Common myeloid progenitor, CD34-positive (primary cell): ENCODE results near the gene PWP1.

Source experiments
- CTCF ChIA-PET: fragments of 350-600 bp; sonication (Branson Sonifier 250); formaldehyde crosslinking; loops from one replicate; lab custom pipeline; 2021; ENCODE audit warnings: antibody characterized with exemption; lab: Charles Lee
- POLR2A ChIA-PET: fragments of 350-600 bp; sonication (Branson Sonifier 250); formaldehyde crosslinking; loops from one replicate; lab custom pipeline; 2021; ENCODE audit warnings: antibody characterized with exemption; lab: Charles Lee
- DNase-seq, 3 donors: peaks; one replicate each; pipeline versions ENCODE4 v3.0.0 to v3.0.0-alpha.2; 2013
- H3K27ac ChIP-seq, 2 experiments: 1 replicate in 1 of 2; 2 replicates in 1 of 2; pipeline ENCODE4 v1.7.0; 2013; ENCODE audit warnings: inconsistent platforms in 2 of 2, low read length in 2 of 2, mild to moderate bottlenecking in 2 of 2, low read depth in 1 of 2, moderate library complexity in 1 of 2; ENCODE audit not compliant: severe bottlenecking in 2 of 2, insufficient read depth in 1 of 2, poor library complexity in 1 of 2
- H3K27me3 ChIP-seq, 5 experiments: replicated peaks in 2 of 5; 1 replicate in 3 of 5; 2 replicates in 2 of 5; pipeline versions ENCODE4 v1.6.1 to v1.7.0; 2013; ENCODE audit warnings: low read length in 4 of 5, mild to moderate bottlenecking in 2 of 5, moderate library complexity in 2 of 5, inconsistent platforms in 1 of 5; ENCODE audit not compliant: insufficient read depth in 5 of 5, control insufficient read depth in 4 of 5
- H3K36me3 ChIP-seq, 4 experiments: 1 replicate in 2 of 4; 2 replicates in 2 of 4; pipeline versions ENCODE4 v1.6.1 to v1.7.0; 2013; ENCODE audit warnings: low read length in 3 of 4, control low read depth in 1 of 4, mild to moderate bottlenecking in 1 of 4; ENCODE audit not compliant: control insufficient read depth in 4 of 4, insufficient read depth in 4 of 4
- H3K4me1 ChIP-seq, 4 experiments: 1 replicate in 3 of 4; 2 replicates in 1 of 4; pipeline versions ENCODE4 v1.6.1 to v1.7.1; 2013; ENCODE audit warnings: low read length in 3 of 4, mild to moderate bottlenecking in 3 of 4, control low read depth in 1 of 4, inconsistent platforms in 1 of 4, moderate library complexity in 1 of 4; ENCODE audit not compliant: control insufficient read depth in 4 of 4, insufficient read depth in 4 of 4; ENCODE audit errors: control extremely low read depth in 1 of 4
- H3K4me3 ChIP-seq, 7 experiments: 1 replicate in 4 of 7; 2 replicates in 3 of 7; pipeline versions ENCODE4 v1.5.1 to v1.7.0; 2013; ENCODE audit warnings: mild to moderate bottlenecking in 7 of 7, low read length in 6 of 7, moderate library complexity in 6 of 7, inconsistent platforms in 2 of 7, low read depth in 2 of 7, control low read depth in 1 of 7; ENCODE audit not compliant: insufficient read depth in 4 of 7, control insufficient read depth in 1 of 7; ENCODE audit errors: extremely low read depth in 1 of 7
- H3K9me3 ChIP-seq, 5 experiments: 1 replicate in 4 of 5; 2 replicates in 1 of 5; pipeline versions ENCODE4 v1.6.1 to v1.7.1; 2013; ENCODE audit warnings: low read length in 4 of 5, mild to moderate bottlenecking in 2 of 5, inconsistent platforms in 1 of 5, low read depth in 1 of 5, moderate library complexity in 1 of 5; ENCODE audit not compliant: control insufficient read depth in 4 of 5, insufficient read depth in 2 of 5; ENCODE audit errors: control extremely low read depth in 1 of 5
- WGBS: methylation state at CpG from one replicate; pipeline ENCODE4 v1.1.5; 2013; ENCODE audit not compliant: insufficient coverage; 5-methylcytosine and 5-hydroxymethylcytosine counted together

Gene PWP1

GRCh38 chr12:107667464-107667863 is 18.1 kb upstream of the PWP1 start:
- no peak for DNase-seq
- 100% methylated on average over 1 of the region's 4 CpGs for WGBS
- ChIA-PET POLR2A (no interaction called here), CTCF (interaction anchor here (1.1 to 1.4 kb wide), 2 partner anchors 11 to 12 kb away, joined by 4 read pairs; no protein-coding TSS in a partner anchor)
- Histone ChIP-seq H3K36me3 (no peaks in the 10 kb centered on the region), H3K4me1 (peaks cover 0 to 2% (median 0%) of the 10 kb centered on the region in 4 experiments), H3K9me3 (no peaks in the 10 kb centered on the region), H3K27me3 (peaks cover 0 to 17% (median 12%) of the 10 kb centered on the region in 5 experiments), H3K27ac (no peak overlapping the region), H3K4me3 (no peak overlapping the region)

- H3K4me1 ChIP-seq, result no peaks in the 10 kb centered on the region
- WGBS, result 78% methylated on average over 6 of the region's 9 CpGs
- H3K27ac ChIP-seq, result no peak overlapping the region
- no peaks in the 10 kb centered on the region for H3K36me3 ChIP-seq
- H3K27me3 ChIP-seq, result peaks cover 0 to 17% (median 12%) of the 10 kb centered on the region in 5 experiments
- CTCF ChIA-PET, result interaction anchor here (0.7 to 1.4 kb wide), 2 partner anchors 10 to 90 kb away, joined by 3 to 4 read pairs; no protein-coding TSS in a partner anchor
- DNase-seq, result no peak
- H3K4me3 ChIP-seq, result no peak overlapping the region
- POLR2A ChIA-PET, result no interaction called here
- H3K9me3 ChIP-seq, result no peaks in the 10 kb centered on the region
Observed at GRCh38 chr12:107668320-107669098, 17.1 kb upstream of the PWP1 start.

DNA sequence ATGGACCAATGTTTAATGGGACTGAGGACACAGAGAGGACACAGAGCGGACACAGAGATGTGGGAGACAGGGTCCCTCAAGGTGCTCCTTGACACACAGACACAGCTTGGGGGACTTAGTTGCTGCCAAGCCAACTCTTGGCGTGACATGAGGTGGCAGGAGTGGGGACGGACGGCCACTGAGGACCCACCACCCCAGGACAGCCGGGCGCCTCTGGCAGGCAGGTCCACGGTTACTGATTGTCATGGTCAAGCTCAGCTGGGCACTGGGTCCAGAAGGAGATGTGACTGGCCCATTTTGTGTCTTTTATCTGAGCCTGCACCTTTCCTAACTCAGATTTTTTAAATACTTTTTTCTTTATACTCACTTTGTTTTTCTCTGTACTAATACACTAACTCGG is 15.7 kb upstream of the PWP1 start:
- Histone ChIP-seq H3K4me1 (no peaks in the 10 kb centered on the region), H3K4me3 (no peak overlapping the region), H3K9me3 (no peaks in the 10 kb centered on the region), H3K36me3 (no peaks in the 10 kb centered on the region), H3K27me3 (peaks cover 0 to 17% (median 12%) of the 10 kb centered on the region in 5 experiments), H3K27ac (no peak overlapping the region)
- DNase-seq, result no peak
- WGBS, result 96% methylated on average over 8 of the region's 8 CpGs
- CTCF ChIA-PET, result interaction anchor here (0.6 to 1.6 kb wide), 2 partner anchors 14 to 231 kb away, joined by 3 to 7 read pairs; no protein-coding TSS in a partner anchor
- POLR2A ChIA-PET, result no interaction called here

- Histone ChIP-seq H3K27me3 (peaks cover 0 to 17% (median 12%) of the 10 kb centered on the region in 5 experiments), H3K36me3 (no peaks in the 10 kb centered on the region), H3K4me1 (no peaks in the 10 kb centered on the region), H3K9me3 (no peaks in the 10 kb centered on the region), H3K27ac (no peak overlapping the region), H3K4me3 (no peak overlapping the region)
- WGBS, result 52% methylated on average over 8 of the region's 10 CpGs
- ChIA-PET CTCF (interaction anchor here (1.0 to 1.6 kb wide), 5 partner anchors 9 to 27 kb away, joined by 3 to 8 read pairs (median 7); no protein-coding TSS in a partner anchor), POLR2A (no interaction called here)
- DNase-seq, result peak; percentile 28 to 47 (median 38)
Observed at GRCh38 chr12:107670999-107671643, 14.5 kb upstream of the PWP1 start.

DNA sequence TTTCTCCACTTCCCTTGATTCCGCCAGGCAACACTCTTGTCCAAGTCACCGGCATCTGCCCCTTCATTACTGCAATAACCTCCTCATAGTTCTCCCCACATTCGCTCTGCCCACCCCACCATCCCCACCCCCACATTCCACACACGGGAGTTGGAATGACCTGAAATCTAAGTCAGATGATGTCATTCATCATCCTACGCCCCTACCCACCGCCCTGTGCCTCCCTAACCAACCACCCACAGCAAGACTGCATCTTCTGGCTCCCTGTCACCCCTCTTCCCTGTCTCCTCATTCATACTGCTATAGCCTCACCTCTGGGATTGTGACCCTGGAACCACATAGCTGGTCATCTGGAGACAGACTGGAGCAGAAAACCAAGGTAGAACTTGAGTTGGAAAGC is 7.9 kb upstream of the PWP1 start:
- ChIA-PET CTCF (interaction anchor here (0.9 to 2.4 kb wide), 11 partner anchors 10 to 235 kb away, joined by 3 to 8 read pairs (median 4); no protein-coding TSS in a partner anchor), POLR2A (no interaction called here)
- H3K27me3 ChIP-seq, result peaks cover 2 to 21% (median 9%) of the 10 kb centered on the region in 5 experiments
- H3K4me1 ChIP-seq, result no peaks in the 10 kb centered on the region
- no peaks in the 10 kb centered on the region for H3K9me3 ChIP-seq
- WGBS, result 62% methylated on average over 6 of the region's 6 CpGs
- H3K27ac ChIP-seq, result no peak overlapping the region
- no peak overlapping the region for H3K4me3 ChIP-seq
- no peak for DNase-seq
- no peaks in the 10 kb centered on the region for H3K36me3 ChIP-seq

- Histone ChIP-seq H3K36me3 (no peaks in the 10 kb centered on the region), H3K4me3 (no peak overlapping the region), H3K9me3 (no peaks in the 10 kb centered on the region), H3K4me1 (no peaks in the 10 kb centered on the region), H3K27me3 (peaks cover 2 to 21% (median 9%) of the 10 kb centered on the region in 5 experiments), H3K27ac (no peak overlapping the region)
- WGBS, result 91% methylated on average over 4 of the region's 6 CpGs
- CTCF ChIA-PET, result interaction anchor here (1.2 to 2.4 kb wide), 5 partner anchors 11 to 233 kb away, joined by 4 to 11 read pairs (median 8); no protein-coding TSS in a partner anchor
- POLR2A ChIA-PET, result no interaction called here
- no peak for DNase-seq
Observed at GRCh38 chr12:107679336-107679735, 6.3 kb upstream of the PWP1 start.
